ENCODE measurements around the gene PAK4. TPM values are rescaled to one million over a fixed set of nuclear protein-coding genes. Genes with fewer than 3 reads are reported as not detected.

The PAK4 gene
- total RNA-seq, 1 experiment from 2014 or later = 63.1 TPM

- no peaks in the 10 kb centered on the region for H3K79me2 ChIP-seq (ENCODE audit: insufficient read depth, low read length)
- no peak overlapping the region for H4K8ac ChIP-seq (replicated peaks; ENCODE audit: insufficient read length, low read depth, low read length)
- H2BK20ac ChIP-seq (ENCODE audit: low read depth, low read length, poor library complexity, severe bottlenecking) = no peak overlapping the region
- no peak overlapping the region for H2BK15ac ChIP-seq (ENCODE audit: low read depth, low read length)
- no peak overlapping the region for H3K4me3 Mint-ChIP-seq
- H2BK12ac ChIP-seq (ENCODE audit: insufficient read length, low read depth, low read length) = no peak overlapping the region
- H2BK5ac ChIP-seq (ENCODE audit: insufficient read length, low read length) = no peak overlapping the region
- H3K14ac ChIP-seq (ENCODE audit: insufficient read depth, low read length) = no peak overlapping the region
- H3K27me3 ChIP-seq (ENCODE audit: insufficient read depth, low read length) = no peaks in the 10 kb centered on the region
- no peak overlapping the region for H3K27ac ChIP-seq (ENCODE audit: insufficient read length, low read depth, low read length)
- H3K9me3 Mint-ChIP-seq = no peaks in the 10 kb centered on the region
- no peak overlapping the region for H2AK5ac ChIP-seq (ENCODE audit: insufficient read length, low read length)
- H4K20me1 ChIP-seq (ENCODE audit: control insufficient read depth, insufficient read depth, insufficient read length) = no peaks in the 10 kb centered on the region
- H3K23ac ChIP-seq (ENCODE audit: insufficient read length, low read depth, low read length) = no peak overlapping the region
- peaks cover 2 to 27% (median 22%) of the 10 kb centered on the region in 3 experiments; a peak in 6 of 7 replicates for H3K36me3 Mint-ChIP-seq (ENCODE audit: insufficient read depth in 1 of 3, low read depth in 3 of 3)
- no peaks in the 10 kb centered on the region for H3K4me1 ChIP-seq (ENCODE audit: insufficient read depth, low read length)
- no peak overlapping the region for H3K18ac ChIP-seq (ENCODE audit: insufficient read length, low read depth, low read length)
- no peak overlapping the region for H2BK120ac ChIP-seq (ENCODE audit: low read depth, low read length, poor library complexity, severe bottlenecking)
- no peak for TF ChIP-seq CTCF (conservative IDR thresholded peaks at IDR 0.05)
- peak overlapping the region in 1 of 3 experiments; percentile 87; a peak in 2 of 7 replicates for H3K27ac Mint-ChIP-seq
- H3K4ac ChIP-seq (ENCODE audit: low read depth, low read length) = no peak overlapping the region
- H4K5ac ChIP-seq (ENCODE audit: insufficient read length, low read depth, low read length) = no peak overlapping the region
- no peak overlapping the region for H3T11ph ChIP-seq (ENCODE audit: low read length)
- H3K27me3 Mint-ChIP-seq (ENCODE audit: low read depth) = no peaks in the 10 kb centered on the region
- no peak overlapping the region for H4K91ac ChIP-seq (ENCODE audit: insufficient read length, low read depth, low read length)
- H3K4me2 ChIP-seq (ENCODE audit: insufficient read depth, insufficient read length, low read length) = no peak overlapping the region
- DNase-seq = no peak
- H3K23me2 ChIP-seq (ENCODE audit: insufficient read length, low read depth, low read length, poor library complexity, severe bottlenecking) = no peaks in the 10 kb centered on the region
- H3K4me1 Mint-ChIP-seq = peaks cover 0 to 6% of the 10 kb centered on the region in 2 experiments; a peak in 1 of 4 replicates
- no peaks in the 10 kb centered on the region for H3K79me1 ChIP-seq (ENCODE audit: insufficient read depth, low read depth, low read length, poor library complexity, severe bottlenecking)
- WGBS (ENCODE audit: extremely low coverage, insufficient read length, low lambda C conversion rate) = no CpG with 5 or more reads among the region's 21 CpGs
- no peak overlapping the region for H3K9ac ChIP-seq (ENCODE audit: extremely low read depth, insufficient read length, low read length)
- H3K9me3 ChIP-seq (ENCODE audit: control insufficient read depth, low read depth, low read length) = no peaks in the 10 kb centered on the region
- no peak overlapping the region for H2AFZ ChIP-seq (ENCODE audit: low read length)
- H3K56ac ChIP-seq (ENCODE audit: insufficient read length, low read depth, low read length) = no peak overlapping the region
These were observed 56.1 kb downstream of the PAK4 start for GRCh38 chr19:39181500-39182173.

Measured in H9 (cell line).